Measurements from ENCODE around the gene G3BP1.
"Not testable (repeated sequence)": the region's sequence is repeated elsewhere in the genome, so short reads cannot be mapped to it uniquely, and the experiment has no call there.

G3BP1 gene

GRCh38 chr5:151771259-151772028 is at the start of gene G3BP1:
Gene G3BP1, plus strand, starts transcription at chr5:151771954. Its CDS starts 14,667 bp downstream, at chr5:151786621.
- peak; percentile 98 for DNase-seq (ENCODE audit: low spot score)

GRCh38 chr5:151722546-151722945 is 49.2 kb upstream of the G3BP1 start:
- DNase-seq (ENCODE audit: low spot score): no peak

- no peak for DNase-seq (ENCODE audit: low spot score)
These were observed 47.4 kb upstream of the G3BP1 start for GRCh38 chr5:151724360-151724759.

GRCh38 chr5:151729597-151729996 is 42.2 kb upstream of the G3BP1 start:
- not testable (repeated sequence) for DNase-seq (ENCODE audit: low spot score)

GRCh38 chr5:151730381-151730780 is 41.4 kb upstream of the G3BP1 start:
- no peak for DNase-seq (ENCODE audit: low spot score)

- no peak for DNase-seq (ENCODE audit: low spot score)
These were observed 38.2 kb upstream of the G3BP1 start for GRCh38 chr5:151733358-151734063.

GRCh38 chr5:151734064-151734408 is 37.7 kb upstream of the G3BP1 start:
- no peak for DNase-seq (ENCODE audit: low spot score)

GRCh38 chr5:151735646-151736045 is 36.1 kb upstream of the G3BP1 start:
- DNase-seq (ENCODE audit: low spot score): no peak

- no peak for DNase-seq (ENCODE audit: low spot score)
These were observed 34.3 kb upstream of the G3BP1 start for GRCh38 chr5:151737431-151737830.

GRCh38 chr5:151738125-151738848 is 33.5 kb upstream of the G3BP1 start:
- no peak for DNase-seq (ENCODE audit: low spot score)

- DNase-seq (ENCODE audit: low spot score): no peak
These were observed 32.4 kb upstream of the G3BP1 start for GRCh38 chr5:151739395-151739794.

GRCh38 chr5:151739939-151740335 is 31.8 kb upstream of the G3BP1 start:
- DNase-seq (ENCODE audit: low spot score): peak; percentile 69

- peak; percentile 73 for DNase-seq (ENCODE audit: low spot score)
These were observed 31.3 kb upstream of the G3BP1 start for GRCh38 chr5:151740336-151740942.

- DNase-seq (ENCODE audit: low spot score): no peak
These were observed 30.8 kb upstream of the G3BP1 start for GRCh38 chr5:151740958-151741373.

GRCh38 chr5:151741678-151742423 is 29.9 kb upstream of the G3BP1 start:
- DNase-seq (ENCODE audit: low spot score): no peak

GRCh38 chr5:151742870-151743294 is 28.9 kb upstream of the G3BP1 start:
- peak; percentile 53 for DNase-seq (ENCODE audit: low spot score)

- no peak for DNase-seq (ENCODE audit: low spot score)
These were observed 28.2 kb upstream of the G3BP1 start for GRCh38 chr5:151743530-151743929.

- DNase-seq (ENCODE audit: low spot score): peak; percentile 59
These were observed 26.6 kb upstream of the G3BP1 start for GRCh38 chr5:151745071-151745705.

GRCh38 chr5:151750121-151750520 is 21.6 kb upstream of the G3BP1 start:
- no peak for DNase-seq (ENCODE audit: low spot score)

- DNase-seq (ENCODE audit: low spot score): no peak
These were observed 20.7 kb upstream of the G3BP1 start for GRCh38 chr5:151751091-151751490.

- DNase-seq (ENCODE audit: low spot score): no peak
These were observed 20.2 kb upstream of the G3BP1 start for GRCh38 chr5:151751593-151751992.

Data from AG08396 (cell line).